ENCODE data around the gene MSRB3.

Gene MSRB3

DNA sequence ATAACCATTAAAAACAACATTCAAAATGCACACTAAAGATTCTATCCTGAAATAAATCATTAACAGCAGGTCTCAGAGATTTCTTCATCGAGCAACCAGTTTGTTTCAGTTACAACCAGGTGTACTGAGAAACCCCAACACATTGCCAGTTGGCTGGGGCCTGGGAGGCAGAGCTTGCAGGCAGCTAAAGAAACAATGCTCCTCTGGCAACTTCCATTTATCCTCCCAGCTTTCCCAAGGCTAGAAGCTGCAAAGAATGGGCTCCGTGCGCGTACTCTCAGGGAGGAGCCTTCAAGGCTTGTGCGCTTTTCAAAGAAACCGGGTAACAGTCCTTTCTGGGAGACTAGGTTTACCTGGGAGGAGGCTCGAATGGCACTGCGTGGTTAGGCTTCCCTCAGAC is 181.6 kb downstream of the MSRB3 start:
- DNase-seq = no peak

DNA sequence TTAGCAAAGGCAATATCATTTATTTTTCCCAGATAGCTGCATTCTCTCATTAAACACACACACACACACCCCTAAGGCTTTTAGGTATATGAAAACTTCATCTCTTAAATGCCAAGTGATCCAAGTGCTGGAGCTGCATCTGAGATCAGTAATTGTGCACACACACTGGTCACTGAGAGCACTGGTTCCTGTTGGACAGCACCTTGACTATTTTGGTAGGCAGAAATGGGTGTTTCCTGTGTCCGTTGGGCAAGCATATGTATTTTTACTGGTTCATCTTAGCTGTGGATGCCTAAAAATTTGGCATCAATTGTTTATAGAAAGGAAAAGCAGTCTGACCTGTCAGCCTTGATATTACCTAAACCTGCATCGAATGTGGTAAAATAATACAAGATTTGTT is 182.5 kb downstream of the MSRB3 start:
- DNase-seq = no peak

DNA sequence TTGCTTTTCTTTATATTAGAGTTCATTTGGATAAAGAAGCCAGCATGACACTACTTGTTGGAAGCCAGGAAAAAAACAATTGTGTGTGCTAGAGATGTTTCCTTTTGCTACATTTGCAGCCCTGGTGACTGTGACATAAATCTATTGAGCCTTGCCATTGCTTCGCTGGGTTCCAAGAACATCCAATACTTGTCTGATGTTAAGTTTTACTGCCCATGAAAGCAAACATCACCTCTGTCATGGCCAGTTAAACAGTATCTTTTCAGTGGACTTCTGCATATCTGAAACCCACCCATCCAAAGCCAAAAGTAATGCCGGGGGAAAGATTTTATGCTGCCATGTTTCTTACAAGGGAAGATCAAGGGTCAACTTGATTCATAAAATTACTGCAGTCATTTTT is 184.0 kb downstream of the MSRB3 start:
- no peak for DNase-seq

DNA sequence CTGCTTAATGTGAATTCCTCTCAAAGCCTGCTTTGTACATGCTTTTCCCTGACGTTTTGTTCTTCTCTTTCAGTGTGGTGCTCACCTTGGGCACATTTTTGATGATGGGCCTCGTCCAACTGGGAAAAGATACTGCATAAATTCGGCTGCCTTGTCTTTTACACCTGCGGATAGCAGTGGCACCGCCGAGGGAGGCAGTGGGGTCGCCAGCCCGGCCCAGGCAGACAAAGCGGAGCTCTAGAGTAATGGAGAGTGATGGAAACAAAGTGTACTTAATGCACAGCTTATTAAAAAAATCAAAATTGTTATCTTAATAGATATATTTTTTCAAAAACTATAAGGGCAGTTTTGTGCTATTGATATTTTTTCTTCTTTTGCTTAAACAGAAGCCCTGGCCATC is 184.6 kb downstream of the MSRB3 start:
- no peak for DNase-seq

DNA sequence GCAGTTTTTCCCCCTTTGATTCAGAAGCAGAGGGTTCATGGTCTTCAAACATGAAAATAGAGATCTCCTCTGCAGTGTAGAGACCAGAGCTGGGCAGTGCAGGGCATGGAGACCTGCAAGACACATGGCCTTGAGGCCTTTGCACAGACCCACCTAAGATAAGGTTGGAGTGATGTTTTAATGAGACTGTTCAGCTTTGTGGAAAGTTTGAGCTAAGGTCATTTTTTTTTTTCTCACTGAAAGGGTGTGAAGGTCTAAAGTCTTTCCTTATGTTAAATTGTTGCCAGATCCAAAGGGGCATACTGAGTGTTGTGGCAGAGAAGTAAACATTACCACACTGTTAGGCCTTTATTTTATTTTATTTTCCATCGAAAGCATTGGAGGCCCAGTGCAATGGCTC is 185.1 kb downstream of the MSRB3 start:
- no peak for DNase-seq

DNA sequence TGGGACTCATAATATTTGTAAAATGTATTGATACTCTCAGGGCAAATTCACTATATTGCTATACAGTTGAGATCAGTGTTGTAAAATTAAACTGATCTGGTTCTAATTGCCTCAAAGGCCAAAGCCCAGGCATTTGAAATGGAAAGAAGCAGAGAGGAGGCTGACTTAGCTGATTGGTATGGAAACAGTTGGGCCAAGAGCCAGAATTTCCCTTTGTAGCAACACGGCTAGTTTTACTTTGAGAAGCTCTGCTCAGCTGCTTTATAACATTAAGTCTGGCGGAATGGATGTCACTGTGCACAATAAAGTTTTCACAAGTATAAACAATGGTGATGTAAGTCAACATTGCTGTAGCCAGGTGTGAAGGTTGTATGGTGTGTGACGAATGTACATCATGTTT is 186.4 kb downstream of the MSRB3 start:
- no peak for DNase-seq

DNA sequence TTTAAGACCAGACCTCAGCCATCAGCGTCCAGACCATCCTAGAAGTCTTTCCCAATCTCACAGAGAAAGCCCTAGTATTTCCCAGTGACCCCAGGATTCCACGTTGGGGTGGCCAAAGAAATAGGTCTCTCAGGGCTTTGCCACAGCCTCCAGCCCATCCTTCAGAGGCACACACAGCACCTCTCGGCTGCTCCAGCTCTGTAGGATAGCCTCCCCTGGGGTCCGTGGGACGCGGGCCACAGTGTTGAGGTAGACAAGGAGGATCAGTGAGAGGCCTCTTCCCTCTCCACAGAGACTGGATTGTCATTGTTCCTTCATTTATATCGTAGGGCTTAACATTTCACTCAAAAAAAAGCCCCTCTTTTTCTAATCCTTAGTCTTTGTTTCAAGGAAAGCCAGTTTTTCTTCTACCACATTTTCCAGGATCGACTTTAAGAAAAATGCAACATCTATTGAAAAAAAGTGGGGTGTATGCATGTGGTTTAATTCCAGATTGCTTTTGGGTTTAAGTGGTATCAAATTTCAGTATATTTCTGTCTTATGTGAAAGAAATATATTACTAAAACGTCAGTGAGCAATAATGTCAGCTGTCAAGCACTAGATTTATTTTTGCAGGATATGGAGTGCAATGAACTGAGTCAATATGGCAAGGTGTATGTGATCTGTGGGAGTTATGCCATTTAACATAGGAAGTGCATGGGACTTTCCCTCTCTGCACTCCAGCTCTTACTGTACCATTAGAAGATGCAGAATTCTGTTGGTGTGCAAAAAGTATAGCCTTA is 187.5 kb downstream of the MSRB3 start:
- no peak for DNase-seq

DNA sequence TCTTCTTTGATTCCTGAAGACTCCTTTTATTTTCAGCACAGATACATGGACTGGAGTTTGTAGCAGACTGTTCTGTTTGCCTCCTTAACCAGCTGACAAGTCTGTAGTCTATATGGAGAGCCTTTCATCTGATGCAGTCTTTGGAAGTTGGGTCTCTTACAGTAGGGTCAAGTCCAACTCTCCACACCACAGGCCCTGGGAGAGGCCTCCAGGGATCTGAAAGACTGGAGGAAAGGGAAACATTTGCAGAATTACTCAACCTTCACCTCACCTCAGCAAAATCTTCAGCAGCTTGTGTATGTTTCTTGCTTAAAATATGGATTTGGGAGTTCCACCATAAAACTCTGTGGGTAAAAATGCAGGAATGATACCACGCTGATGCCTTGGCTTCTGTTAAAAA is 188.4 kb downstream of the MSRB3 start:
- no peak for DNase-seq

DNA sequence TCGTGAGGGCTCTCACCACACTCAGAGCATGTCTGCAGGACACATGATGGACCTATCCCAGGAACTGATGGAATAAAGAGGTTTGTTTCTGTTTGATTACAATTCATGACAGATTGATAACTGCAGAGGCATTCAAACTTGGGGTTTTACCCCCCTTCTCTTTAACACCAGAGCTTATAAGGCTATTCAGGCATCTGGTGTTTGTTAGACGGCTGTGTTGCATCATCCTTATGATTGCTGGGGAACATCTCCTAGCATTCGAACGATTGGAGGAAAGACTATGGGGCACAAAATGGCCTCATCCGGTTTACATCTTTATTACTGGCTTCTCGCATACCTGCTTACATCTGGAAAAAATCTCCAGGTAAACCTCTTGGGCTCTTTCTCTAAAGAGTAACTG is 191.8 kb downstream of the MSRB3 start:
- DNase-seq = no peak

DNA sequence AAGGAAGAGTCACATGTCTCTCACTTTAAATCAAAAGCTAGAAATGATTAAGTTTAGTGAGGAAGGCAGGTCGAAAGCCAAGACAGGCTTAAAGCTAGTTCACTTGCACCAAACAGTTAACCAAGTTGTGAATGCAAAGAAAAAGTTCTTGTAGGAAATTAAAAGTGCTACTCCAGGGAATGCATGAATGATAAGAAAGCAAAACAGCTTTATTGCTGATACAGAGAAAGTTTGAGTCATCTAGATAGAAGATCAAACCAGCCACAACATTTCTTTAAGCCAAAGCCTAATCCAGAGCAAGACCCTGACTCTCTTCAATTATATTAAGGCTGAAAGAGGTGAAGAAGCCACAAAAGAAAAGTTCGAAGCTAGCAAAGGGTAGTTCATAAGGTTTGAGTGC is 193.6 kb downstream of the MSRB3 start:
- no peak for DNase-seq

DNA sequence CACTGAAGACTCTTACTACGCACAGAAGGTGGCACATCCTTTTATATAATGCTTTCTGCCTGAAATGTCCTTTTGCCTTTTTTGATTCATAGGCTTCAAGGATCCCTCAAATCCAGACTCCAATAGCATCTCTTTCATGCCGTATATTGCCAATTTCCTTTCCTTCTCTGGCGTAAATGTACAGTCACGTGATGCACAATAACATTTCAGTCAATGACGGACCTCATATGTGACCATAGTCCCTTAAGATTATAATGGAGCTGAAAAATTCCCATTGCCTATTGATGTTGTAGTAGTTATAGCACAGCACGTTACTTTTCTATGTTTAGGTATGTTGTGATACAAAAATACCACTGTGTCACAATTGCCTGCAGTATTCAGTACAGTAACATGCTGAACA is 196.3 kb downstream of the MSRB3 start:
- DNase-seq = no peak

DNA sequence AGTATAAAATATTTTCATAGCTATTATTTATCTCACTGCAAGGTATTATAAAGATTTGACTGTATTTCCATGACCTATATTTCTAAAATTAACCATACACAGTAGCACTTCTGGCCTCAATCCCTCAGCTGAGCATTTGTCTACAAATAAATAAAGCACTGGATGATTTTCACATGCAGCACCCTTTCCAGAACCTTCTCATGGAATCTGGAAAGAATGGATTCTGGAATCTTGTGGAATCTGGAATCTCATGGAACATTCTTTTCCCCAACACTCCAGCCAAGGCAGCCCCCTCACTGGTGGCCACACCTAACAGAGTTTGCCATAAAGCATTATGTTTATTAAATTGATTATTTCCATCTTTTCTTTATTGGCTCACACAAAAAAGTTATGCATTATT is 199.2 kb downstream of the MSRB3 start:
- DNase-seq = no peak

DNA sequence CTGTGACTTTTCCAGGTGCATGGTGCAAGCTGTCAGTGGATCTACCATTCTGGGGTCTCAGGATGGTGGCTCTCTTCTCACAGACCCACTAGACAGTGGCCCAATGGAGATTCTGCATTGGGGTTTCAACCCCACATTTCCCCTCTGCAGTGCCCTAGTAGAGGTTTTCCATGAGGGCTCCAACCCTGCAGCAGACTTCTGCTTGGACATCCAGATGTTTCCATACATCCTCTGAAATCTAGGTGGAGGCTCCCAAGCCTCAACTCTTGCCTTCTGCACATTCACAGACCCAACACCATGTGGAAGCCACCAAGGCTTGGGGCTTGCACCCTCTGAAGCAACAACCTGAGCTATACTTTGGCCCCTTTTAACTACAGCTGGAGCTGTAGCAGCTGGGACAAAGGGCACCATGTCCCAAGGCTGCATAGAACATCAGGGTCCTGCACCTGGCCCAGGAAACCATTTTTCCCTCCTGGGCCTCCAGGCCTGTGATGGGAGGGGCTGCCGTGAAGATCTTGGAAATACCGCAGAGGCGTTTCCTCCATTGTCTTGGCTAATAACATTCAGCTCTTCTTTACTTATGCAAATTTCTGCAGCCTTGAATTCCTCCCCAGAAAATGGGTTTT is 205.5 kb downstream of the MSRB3 start:
- DNase-seq = peak; percentile 20

DNA sequence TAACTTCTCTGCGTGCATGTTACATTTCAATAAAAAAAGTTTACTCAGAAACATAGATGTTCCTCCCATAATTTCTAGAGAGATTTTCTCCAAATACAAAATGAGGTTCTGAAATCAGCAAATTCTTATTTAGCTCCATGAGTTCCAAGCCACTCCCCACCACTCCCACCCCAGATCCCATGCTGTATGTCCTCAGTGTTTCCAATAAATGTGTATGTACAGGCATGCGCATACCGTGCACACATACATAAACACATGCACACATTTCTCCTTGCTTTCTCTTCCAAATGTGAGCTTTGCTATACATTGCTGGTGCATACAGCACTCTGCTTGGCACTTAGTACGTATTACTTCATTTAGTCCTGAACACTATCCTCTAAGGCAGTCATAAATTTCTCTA is 209.7 kb downstream of the MSRB3 start:
- DNase-seq = no peak

DNA sequence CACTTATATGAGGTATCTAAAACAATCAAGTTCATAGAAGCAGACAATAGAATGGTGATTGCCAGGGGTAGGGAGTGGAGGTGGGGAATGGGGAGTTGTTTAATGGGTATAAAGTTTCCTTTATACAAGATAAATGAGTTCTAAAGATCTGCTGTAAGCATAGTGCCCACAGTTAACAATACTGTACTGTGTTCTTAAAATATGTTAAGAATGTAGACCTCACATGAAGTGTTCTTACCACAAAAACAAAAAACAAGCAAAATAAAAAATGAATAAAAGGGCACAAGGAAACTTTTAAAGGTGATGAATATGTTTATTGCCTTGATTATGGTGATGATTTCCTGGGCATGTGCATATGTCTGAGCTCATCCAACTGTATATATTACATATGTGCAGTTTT is 211.8 kb downstream of the MSRB3 start:
- DNase-seq = no peak

DNA sequence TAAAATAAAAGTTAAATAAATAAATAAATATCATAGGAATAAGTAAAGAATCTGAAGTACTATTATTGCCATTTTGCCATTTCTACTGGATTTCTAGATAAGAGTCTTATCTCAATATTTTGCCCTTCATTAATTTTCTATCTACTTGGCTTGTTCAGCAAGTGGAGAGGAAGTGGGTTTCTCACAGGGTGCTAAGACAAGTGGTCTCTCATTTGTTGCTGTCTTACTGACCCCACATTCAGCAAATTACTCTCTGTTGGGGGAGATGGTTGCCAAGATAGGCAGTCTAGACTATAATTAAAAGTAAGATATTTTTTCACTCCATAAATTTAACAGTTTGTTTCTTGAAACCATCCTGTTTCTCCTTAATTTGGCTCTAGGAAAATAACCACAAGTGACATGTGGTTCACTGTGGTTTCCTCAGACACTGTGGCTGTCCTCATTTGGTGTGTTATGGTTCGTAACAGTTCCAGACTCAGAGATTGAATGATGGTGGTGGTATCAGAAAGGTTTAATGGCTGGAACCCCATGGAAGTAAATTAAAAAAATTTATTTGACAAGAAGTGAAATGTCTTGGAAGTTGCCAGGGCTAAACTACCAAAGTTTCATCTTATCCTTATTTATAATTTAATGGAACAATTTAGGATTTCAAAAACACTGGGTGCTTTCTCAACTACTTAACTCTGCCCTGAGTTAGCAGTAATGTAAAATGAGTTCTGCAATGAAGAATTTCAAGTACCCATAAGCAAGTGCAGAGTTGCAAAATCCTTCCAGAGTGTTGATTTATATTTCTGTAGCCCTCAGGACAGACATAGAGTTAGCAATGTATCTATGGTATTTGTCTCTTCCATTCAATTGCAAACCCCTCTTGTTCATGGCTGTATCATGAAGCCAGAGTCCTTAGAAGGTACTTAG is 214.8 kb downstream of the MSRB3 start:
- DNase-seq = no peak

DNA sequence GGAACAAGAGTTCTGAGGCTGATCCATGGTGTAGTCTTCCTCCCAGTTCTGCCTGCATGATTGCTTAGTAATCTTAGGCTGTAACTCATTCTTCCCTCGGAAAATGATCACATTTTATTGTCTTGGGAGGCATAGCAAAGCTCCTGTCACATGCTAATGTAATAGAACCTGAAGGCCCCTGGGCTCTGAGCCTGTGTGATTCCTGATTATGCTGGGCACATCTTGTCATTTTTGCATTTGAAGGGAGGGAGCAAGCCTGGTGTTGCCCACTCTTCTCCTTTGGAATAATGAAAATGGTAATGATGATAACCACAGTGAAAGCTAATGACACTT is 215.4 kb downstream of the MSRB3 start:
- no peak for DNase-seq

DNA sequence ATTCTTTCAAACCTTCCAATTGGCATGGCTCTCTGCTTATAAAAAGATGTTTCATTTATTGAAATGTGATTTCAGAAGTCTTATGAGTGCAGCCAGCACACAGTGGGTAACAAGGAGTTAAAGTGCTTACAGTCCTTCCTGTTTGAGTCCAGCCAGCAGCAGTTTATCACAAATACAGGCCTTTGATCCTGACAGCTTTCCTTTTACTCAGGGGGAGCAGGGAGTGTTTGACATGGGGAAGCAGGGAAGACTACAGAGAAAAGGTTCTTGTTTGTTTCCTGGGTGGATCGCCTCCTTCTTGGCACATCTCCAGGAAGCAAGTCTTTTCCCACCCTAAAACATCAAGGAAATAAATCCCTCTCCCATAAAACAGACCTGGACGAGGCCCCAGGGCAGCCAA is 216.1 kb downstream of the MSRB3 start:
- DNase-seq = no peak

DNA sequence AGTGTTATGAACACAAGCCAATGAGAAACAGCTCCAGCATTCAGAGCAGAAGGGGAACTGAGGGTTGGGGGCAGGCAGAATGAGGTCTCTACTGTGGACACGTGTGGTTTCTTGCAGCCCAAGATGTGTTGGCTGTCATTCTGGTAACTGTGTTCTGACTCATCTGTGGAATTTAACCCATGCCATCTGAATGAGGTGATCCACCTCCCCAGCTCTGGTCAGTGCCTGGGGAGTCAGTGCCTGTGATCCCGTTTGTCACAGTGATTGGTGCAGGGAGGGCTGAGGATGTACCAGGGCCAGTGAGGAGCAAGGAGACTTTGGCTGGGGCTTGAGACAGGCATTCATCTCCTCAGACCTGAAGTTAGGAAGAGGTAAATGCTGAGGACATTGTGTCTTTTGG is 216.8 kb downstream of the MSRB3 start:
- DNase-seq = no peak

DNA sequence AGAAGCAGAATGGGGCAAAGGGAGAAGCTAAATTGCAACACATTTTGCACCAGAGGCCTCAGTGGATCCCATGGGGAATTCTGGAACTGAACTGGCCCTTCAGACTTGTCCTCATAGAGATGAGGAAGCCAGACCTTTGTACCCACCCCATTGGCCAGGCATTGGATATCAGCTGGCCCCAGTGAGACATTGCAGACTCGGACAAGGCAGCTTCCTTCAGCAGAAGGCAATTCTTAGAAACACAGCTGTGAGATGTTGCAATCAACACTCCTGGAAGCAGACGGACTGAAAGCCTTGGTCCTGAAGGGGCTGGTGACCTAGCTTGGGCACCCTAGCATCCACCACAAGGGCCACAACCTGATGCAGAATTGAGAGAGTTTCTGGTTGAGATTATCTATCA is 218.1 kb downstream of the MSRB3 start:
- no peak for DNase-seq

DNA sequence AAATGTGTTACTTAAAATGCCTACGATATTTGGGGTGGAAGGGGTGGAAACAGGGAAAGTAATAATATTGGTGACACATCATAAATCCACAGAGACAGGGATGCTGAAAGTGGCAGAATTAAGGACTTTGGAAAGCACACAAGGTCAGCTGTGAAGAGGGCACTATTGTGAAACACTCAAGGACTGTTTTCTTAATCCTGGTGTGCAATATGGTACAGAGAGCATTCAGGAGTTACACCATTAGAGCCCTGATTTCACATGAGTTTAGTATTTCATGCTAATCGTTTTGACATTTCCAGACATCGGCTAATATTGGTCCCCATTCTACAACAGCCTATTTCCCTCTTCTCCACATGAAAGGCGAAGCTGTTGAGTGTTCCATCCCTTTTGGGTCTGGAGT is 219.2 kb downstream of the MSRB3 start:
- no peak for DNase-seq

DNA sequence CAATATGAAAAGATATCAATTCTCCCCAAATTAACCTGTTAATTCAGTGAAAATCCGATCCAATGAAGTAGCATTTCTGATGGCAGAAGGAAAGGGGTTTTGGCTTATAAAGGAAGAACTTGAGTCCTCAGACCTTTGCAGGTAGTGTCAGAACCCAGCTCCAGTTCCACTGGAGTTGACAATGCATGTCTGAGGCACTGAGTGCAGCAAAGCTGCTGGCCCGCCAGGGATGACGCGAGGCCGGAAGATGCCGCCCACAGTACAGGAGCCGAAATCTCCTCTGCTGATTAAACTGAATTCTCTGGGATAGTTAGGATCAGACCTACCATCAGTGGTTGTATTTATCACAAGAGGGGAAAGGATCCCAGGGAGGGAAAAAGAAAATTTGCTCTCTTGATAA is 220.7 kb downstream of the MSRB3 start:
- DNase-seq = no peak

DNA sequence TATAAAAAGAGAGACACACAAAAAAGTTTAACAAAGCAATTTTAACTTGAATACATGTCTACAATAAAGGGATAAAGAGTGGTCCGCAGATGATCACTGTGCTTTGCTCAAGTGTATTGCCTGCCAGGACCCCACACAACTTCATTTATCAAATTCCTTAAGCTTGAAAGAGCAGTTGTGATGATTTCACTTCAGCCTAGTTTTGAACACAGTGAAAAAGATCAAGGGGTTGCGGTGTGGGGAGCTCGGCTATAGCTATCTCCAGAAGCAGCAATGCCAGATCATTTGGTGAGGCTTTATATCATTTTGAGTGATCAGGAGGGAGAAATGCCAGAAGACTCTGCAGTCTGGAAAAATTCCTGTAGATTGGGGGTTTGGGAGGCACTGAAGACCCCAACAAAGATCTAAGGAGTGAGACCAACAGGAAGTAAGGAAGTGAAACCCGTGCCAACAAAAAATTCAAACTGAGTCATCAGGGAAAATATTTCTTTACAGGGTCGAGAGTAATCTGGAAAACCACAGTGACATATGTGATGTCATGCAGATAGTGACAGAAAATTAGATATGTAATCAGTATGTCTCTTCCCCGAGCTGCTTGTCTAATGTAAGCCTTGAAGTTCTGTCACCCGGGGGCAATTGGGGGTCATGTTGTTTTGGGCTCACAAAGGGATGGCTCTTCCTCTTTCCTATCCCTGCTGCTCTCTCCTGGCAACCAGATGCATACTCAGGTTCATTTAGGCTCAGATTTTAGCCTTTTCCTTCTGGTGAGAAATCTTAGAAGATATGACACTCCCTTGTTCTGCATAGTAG is 221.8 kb downstream of the MSRB3 start:
- no peak for DNase-seq
